OCI-LY7 (cell line): ENCODE data around the gene NECAB2. TPM values are rescaled to one million over a fixed set of nuclear protein-coding genes. Genes with fewer than 3 reads are reported as not detected.

Experiments
- BruUV-seq: library from RNA; stranded (reverse); fragments of 400-500 nt; replicated peaks from 2 replicates; lab custom pipeline; 2021; lab: Mats Ljungman, UMichigan
- CTCF ChIA-PET: fragments of 300-600 bp; sonication (Branson Sonifier 250); formaldehyde crosslinking; loops from one replicate; lab custom pipeline; 2022; ENCODE audit warnings: antibody characterized with exemption; ENCODE audit not compliant: unreplicated experiment; lab: Charles Lee
- POLR2A ChIA-PET: fragments of 300-600 bp; sonication (Branson Sonifier 250); formaldehyde crosslinking; loops from one replicate; lab custom pipeline; 2022; ENCODE audit warnings: antibody characterized with exemption; lab: Charles Lee
- DNase-seq: peaks from one replicate; pipeline ENCODE4 v3.0.0-alpha.2; 2015; ENCODE audit warnings: low spot score
- H2AFZ ChIP-seq: fragments of 200-600 bp; sonication (generic), shearing (Covaris generic); 2 replicates; pipeline ENCODE4 v1.6.1; 2014; ENCODE audit warnings: mild to moderate bottlenecking, antibody characterized with exemption, low read length, moderate library complexity
- H3K27ac ChIP-seq: fragments of 200-600 bp; sonication (generic); 2 replicates; pipeline ENCODE4 v1.5.1; 2014; ENCODE audit warnings: mixed run types, low read depth, mild to moderate bottlenecking, moderate library complexity, low read length, inconsistent platforms; ENCODE audit not compliant: poor library complexity, severe bottlenecking
- H3K36me3 ChIP-seq: fragments of 200-600 bp; sonication (generic); 2 replicates; pipeline ENCODE4 v1.6.1; 2014; ENCODE audit warnings: mild to moderate bottlenecking, antibody characterized with exemption, low read length, moderate library complexity, mixed read lengths; ENCODE audit not compliant: insufficient read depth
- H3K4me1 ChIP-seq: fragments of 200-600 bp; sonication (generic); 2 replicates; pipeline ENCODE4 v1.5.1; 2014; ENCODE audit warnings: mild to moderate bottlenecking, low read length; ENCODE audit not compliant: insufficient read depth, poor library complexity, severe bottlenecking
- H3K4me2 ChIP-seq: fragments of 200-600 bp; sonication (generic); 2 replicates; pipeline ENCODE4 v1.6.1; 2014; ENCODE audit warnings: mild to moderate bottlenecking, low read length
- H3K4me3 ChIP-seq: fragments of 200-600 bp; sonication (generic); 2 replicates; pipeline ENCODE4 v1.5.1; 2014; ENCODE audit warnings: mild to moderate bottlenecking, low read depth, low read length; ENCODE audit not compliant: poor library complexity, severe bottlenecking
- H3K79me2 ChIP-seq: fragments of 200-600 bp; sonication (generic); 2 replicates; pipeline ENCODE4 v1.6.1; 2016; ENCODE audit warnings: low read depth, mild to moderate bottlenecking, low read length, moderate library complexity, mixed read lengths; ENCODE audit not compliant: insufficient read depth
- H3K9me2 ChIP-seq: fragments of 200-600 bp; sonication (generic); 2 replicates; pipeline ENCODE4 v1.6.1; 2016; ENCODE audit warnings: mild to moderate bottlenecking, low read length, mixed read lengths; ENCODE audit not compliant: insufficient read depth
- H3K9me3 ChIP-seq: fragments of 200-600 bp; sonication (generic); 2 replicates; pipeline ENCODE4 v1.6.1; 2014; ENCODE audit warnings: mild to moderate bottlenecking, mixed run types, low read length, mixed read lengths
- H4K20me1 ChIP-seq: fragments of 200-600 bp; sonication (generic); 2 replicates; pipeline ENCODE4 v1.6.1; 2014; ENCODE audit warnings: mild to moderate bottlenecking, antibody characterized with exemption, low read length, moderate library complexity, mixed read lengths; ENCODE audit not compliant: insufficient read depth
- CTCF ChIP-seq: fragments of 200-600 bp; sonication (generic); conservative IDR thresholded peaks from 2 replicates; pipeline ENCODE4 v1.5.1; 2014; ENCODE audit warnings: mild to moderate bottlenecking, antibody characterized with exemption, low read length, moderate library complexity, mixed read lengths
- EZH2phosphoT487 ChIP-seq: fragments of 200-600 bp; sonication (generic); IDR thresholded peaks from 2 replicates; pipeline ENCODE4 v1.6.1; 2018; ENCODE audit warnings: low read depth, borderline replicate concordance, mild to moderate bottlenecking, mixed run types, antibody characterized with exemption, low read length, moderate library complexity, mixed read lengths
- intact Hi-C: fragments of 100-400 bp; cut with micrococcal nuclease; formaldehyde crosslinking; loops from one replicate; pipeline ENCODE4 v1.10.0; 2022; ENCODE audit not compliant: unreplicated experiment
- total RNA-seq, 2 experiments: library from RNA; depleted of rRNA in 1 of 2; stranded (reverse); fragments of >200 nt in 1 of 2; shearing (Covaris generic) in 1 of 2; gene quantifications; 2 replicates each; pipeline ENCODE4 v1.2.3, GENCODE V29; 2014 to 2022

Gene NECAB2
- total RNA-seq, 2 experiments from 2014 or later: not detected

DNA sequence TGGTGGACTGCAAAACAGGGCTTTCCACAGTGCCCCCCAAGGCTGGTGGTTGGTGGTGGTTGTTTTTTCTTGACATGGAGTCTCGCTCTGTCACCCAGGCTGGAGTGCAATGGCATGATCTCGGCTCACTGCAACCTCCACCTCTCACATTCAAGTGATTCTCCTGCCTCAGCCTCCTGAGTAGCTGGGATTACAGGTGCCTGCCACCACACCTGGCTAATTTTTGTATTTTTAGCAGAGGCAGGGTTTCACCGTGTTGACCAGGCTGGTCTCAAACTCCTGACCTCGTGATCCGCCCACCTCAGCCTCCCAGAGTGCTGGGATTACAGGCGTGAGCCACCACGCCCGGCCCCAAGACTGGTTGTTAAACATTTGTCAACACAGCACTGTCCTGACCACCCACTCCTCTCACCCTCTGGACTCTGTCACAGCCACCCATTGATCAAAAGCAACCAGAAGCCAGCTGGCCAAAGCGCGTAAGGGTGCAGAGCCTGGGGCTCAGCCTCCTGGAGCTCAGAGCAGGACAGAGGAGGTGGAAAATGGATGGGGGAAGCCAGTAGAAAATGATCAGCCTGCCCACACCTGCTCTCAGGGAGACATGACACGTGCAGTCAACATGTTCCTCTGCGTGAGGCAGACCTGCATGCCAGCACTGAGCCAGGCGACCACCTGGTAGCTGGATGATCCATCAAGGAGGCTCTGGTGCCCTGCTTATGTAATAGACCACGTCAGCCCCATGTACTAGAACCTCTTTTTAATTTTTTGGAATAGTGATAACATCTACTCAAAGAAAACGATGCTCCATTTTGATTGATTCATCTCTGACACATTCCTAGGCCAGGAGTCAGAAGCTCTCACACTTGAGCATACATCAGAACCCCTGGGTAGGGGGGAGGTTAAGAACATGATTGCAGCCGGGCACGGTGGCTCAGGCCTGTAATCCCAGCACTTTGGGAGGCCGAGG, 29.8 kb upstream of the NECAB2 start:
- no peak overlapping the region for H3K27ac ChIP-seq
- H3K36me3 ChIP-seq: no peaks in the 10 kb centered on the region
- TF ChIP-seq EZH2phosphoT487: no peak
- TF ChIP-seq CTCF: no peak
- no peaks in the 10 kb centered on the region for H3K9me2 ChIP-seq
- ChIA-PET CTCF (no interaction called here), POLR2A (no interaction called here)
- H2AFZ ChIP-seq: no peak overlapping the region
- no TSS peak for BruUV-seq
- H4K20me1 ChIP-seq: no peaks in the 10 kb centered on the region
- no peaks in the 10 kb centered on the region for H3K79me2 ChIP-seq
- no peaks in the 10 kb centered on the region for H3K9me3 ChIP-seq
- DNase-seq: no peak
- no peak overlapping the region for H3K4me2 ChIP-seq
- no peaks in the 10 kb centered on the region for H3K4me1 ChIP-seq
- intact Hi-C loops: no loop called here
- no peak overlapping the region for H3K4me3 ChIP-seq

- Histone ChIP-seq H3K9me2 (no peaks in the 10 kb centered on the region), H3K9me3 (no peaks in the 10 kb centered on the region), H3K27ac (no peak overlapping the region), H3K4me2 (no peak overlapping the region), H3K4me1 (no peaks in the 10 kb centered on the region), H4K20me1 (no peaks in the 10 kb centered on the region), H3K79me2 (no peaks in the 10 kb centered on the region), H2AFZ (no peak overlapping the region), H3K36me3 (no peaks in the 10 kb centered on the region), H3K4me3 (no peak overlapping the region)
- no TSS peak for BruUV-seq
- ChIA-PET CTCF (no interaction called here), POLR2A (no interaction called here)
- intact Hi-C loops: no loop called here
- DNase-seq: no peak
- TF ChIP-seq EZH2phosphoT487: no peak
- no peak for TF ChIP-seq CTCF
Measured at GRCh38 chr16:83939266-83939855, 28.7 kb upstream of the NECAB2 start.

DNA sequence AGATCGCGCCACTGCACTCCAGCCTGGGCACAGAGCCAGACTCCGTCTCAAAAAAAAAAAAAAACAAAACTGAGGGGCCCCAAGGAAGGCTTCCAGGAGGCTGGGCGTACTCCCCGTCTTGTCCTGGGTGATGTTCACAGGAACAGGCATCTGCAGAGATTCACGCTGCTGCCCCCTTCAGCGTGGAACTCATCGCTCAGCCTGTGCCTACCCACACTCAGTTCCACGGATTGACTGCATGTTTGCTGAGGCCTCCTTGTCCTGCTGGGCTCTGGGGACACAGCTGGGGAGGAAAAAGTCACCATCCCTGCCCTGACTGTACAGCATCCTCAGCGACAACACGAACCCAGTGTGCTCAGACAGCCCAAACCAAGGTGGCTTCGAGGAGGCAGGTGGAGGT, 27.9 kb upstream of the NECAB2 start:
- Histone ChIP-seq H3K27ac (no peak overlapping the region), H3K79me2 (no peaks in the 10 kb centered on the region), H3K9me3 (no peaks in the 10 kb centered on the region), H3K9me2 (no peaks in the 10 kb centered on the region), H4K20me1 (no peaks in the 10 kb centered on the region), H3K4me2 (no peak overlapping the region), H3K4me1 (no peaks in the 10 kb centered on the region), H2AFZ (no peak overlapping the region), H3K36me3 (no peaks in the 10 kb centered on the region), H3K4me3 (no peak overlapping the region)
- intact Hi-C loops: no loop called here
- TF ChIP-seq EZH2phosphoT487 (no peak), CTCF (no peak)
- CTCF ChIA-PET: no interaction called here
- POLR2A ChIA-PET: no interaction called here
- no TSS peak for BruUV-seq
- DNase-seq: no peak
